MM.1S (cell line): ENCODE measurements around the gene CDH4.

ENCODE experiments used
- DNase-seq: peaks from one replicate; pipeline ENCODE4 v3.0.0-alpha.2; 2015
- H2AFZ ChIP-seq: fragments of 300-600 bp; sonication (generic); 2 replicates; pipeline ENCODE4 v1.6.0; 2016; ENCODE audit warnings: antibody characterized with exemption, low read length
- H3F3A ChIP-seq: fragments of 300-600 bp; sonication (generic); 2 replicates; pipeline ENCODE4 v1.6.1; 2016; ENCODE audit warnings: mild to moderate bottlenecking, antibody characterized with exemption, low read length, moderate library complexity, mixed read lengths; ENCODE audit not compliant: insufficient read depth
- H3K27ac ChIP-seq: fragments of 300-600 bp; sonication (generic); 2 replicates; pipeline ENCODE4 v1.5.1; 2016; ENCODE audit warnings: mild to moderate bottlenecking, low read length
- H3K27me3 ChIP-seq: fragments of 300-600 bp; sonication (generic); replicated peaks from 2 replicates; pipeline ENCODE4 v1.6.0; 2016; ENCODE audit warnings: low read length; ENCODE audit not compliant: insufficient read depth
- H3K36me3 ChIP-seq: fragments of 300-600 bp; sonication (generic); replicated peaks from 2 replicates; pipeline ENCODE4 v1.6.1; 2016; ENCODE audit warnings: mild to moderate bottlenecking, low read length, mixed read lengths; ENCODE audit not compliant: insufficient read depth
- H3K4me1 ChIP-seq: fragments of 300-600 bp; sonication (generic); 2 replicates; pipeline ENCODE4 v1.6.1; 2016; ENCODE audit warnings: low read length, mixed read lengths
- H3K4me2 ChIP-seq: fragments of 300-600 bp; sonication (generic); 2 replicates; pipeline ENCODE4 v1.6.0; 2016; ENCODE audit warnings: low read depth, low read length
- H3K4me3 ChIP-seq: fragments of 300-600 bp; sonication (generic); 2 replicates; pipeline ENCODE4 v1.5.1; 2016; ENCODE audit warnings: low read length, mixed read lengths
- H3K79me2 ChIP-seq: fragments of 300-600 bp; sonication (generic); 2 replicates; pipeline ENCODE4 v1.6.1; 2016; ENCODE audit warnings: mixed run types, low read length, mixed read lengths
- H3K9ac ChIP-seq: fragments of 300-600 bp; sonication (generic); 2 replicates; pipeline ENCODE4 v1.6.1; 2016; ENCODE audit warnings: low read length, mixed read lengths
- H3K9me2 ChIP-seq: fragments of 300-600 bp; sonication (generic); replicated peaks from 2 replicates; pipeline ENCODE4 v1.6.1; 2016; ENCODE audit warnings: mild to moderate bottlenecking, low read length, mixed read lengths; ENCODE audit not compliant: insufficient read depth
- H3K9me3 ChIP-seq: fragments of 300-600 bp; sonication (generic); replicated peaks from 2 replicates; pipeline ENCODE4 v1.6.1; 2016; ENCODE audit warnings: mild to moderate bottlenecking, low read length, mixed read lengths; ENCODE audit not compliant: insufficient read depth
- H4K20me1 ChIP-seq: fragments of 300-600 bp; sonication (generic); 2 replicates; pipeline ENCODE4 v1.6.1; 2016; ENCODE audit warnings: mild to moderate bottlenecking, low read length, moderate library complexity, mixed read lengths; ENCODE audit not compliant: insufficient read depth
- EZH2 ChIP-seq: fragments of 300-600 bp; sonication (generic); optimal IDR thresholded peaks from 2 replicates; pipeline ENCODE3; 2017; ENCODE audit warnings: low read depth, mild to moderate bottlenecking, antibody characterized with exemption, low read length, mixed read lengths
- EZH2phosphoT487 ChIP-seq: fragments of 300-600 bp; sonication (generic); IDR thresholded peaks from 2 replicates; pipeline ENCODE4 v1.6.1; 2018; ENCODE audit warnings: antibody characterized with exemption, low read length
- TF ChIP-seq, protein P1 (sequence below): fragments of 300-600 bp; sonication (generic); IDR thresholded peaks from 2 replicates; pipeline ENCODE4 v1.5.1; 2016; ENCODE audit warnings: antibody characterized with exemption, low read length, mixed read lengths

Gene CDH4

DNA sequence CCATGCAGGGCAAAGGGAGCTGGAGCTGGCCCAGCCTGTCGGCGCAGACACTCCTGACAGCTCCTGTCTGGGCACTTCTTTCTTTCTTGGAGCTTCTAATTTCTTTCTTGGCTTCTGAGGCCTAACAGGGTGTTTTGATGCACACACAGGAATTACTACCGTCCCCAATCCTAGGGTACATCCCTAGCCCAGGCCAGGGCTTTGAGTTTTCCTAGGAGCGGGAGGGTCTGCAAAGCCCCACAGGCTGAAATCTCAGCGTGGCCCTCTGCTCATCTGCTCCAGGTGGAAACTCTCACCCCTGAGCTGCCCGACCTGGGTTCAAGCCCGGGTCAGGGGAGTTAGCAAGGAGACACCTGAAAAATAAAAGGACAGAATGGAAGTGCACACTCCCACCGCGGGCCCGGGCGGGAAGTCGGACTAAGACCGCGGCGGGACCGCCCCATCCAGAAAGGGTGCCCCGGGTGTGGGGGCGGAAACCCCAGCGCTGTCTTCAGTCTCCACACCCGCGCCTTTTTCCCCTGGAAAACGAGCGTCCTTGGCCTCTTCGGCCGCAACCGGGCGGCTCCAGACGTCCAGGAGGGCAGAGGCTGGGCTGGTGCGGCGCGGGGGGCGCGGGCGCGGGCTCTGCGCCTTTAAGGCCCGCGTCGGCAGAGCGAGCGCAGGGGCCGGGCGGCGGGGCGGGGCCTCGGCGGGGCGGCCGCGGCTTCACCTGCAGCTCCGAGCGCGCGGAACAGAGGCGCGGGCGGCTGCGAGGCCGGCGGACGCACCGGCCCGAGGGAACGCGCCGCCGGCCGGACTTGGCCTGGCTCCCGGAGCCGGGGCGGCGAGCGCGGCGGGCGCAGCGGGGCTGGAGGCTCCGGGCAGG lies at the start of gene CDH4:
CDH4 (plus strand) TSS at position 733 of the 865 bp plus-strand sequence.
- no peaks in the 10 kb centered on the region for H4K20me1 ChIP-seq
- H2AFZ ChIP-seq, result no peak within 1 kb of the TSS
- no peaks in the 10 kb centered on the region for H3K9me3 ChIP-seq
- H3K4me1 ChIP-seq, result no peaks in the 10 kb centered on the region
- H3K4me3 ChIP-seq, result no peak within 1 kb of the TSS
- H3K36me3 ChIP-seq, result no peaks in the 10 kb centered on the region
- TF ChIP-seq, protein P1, sequence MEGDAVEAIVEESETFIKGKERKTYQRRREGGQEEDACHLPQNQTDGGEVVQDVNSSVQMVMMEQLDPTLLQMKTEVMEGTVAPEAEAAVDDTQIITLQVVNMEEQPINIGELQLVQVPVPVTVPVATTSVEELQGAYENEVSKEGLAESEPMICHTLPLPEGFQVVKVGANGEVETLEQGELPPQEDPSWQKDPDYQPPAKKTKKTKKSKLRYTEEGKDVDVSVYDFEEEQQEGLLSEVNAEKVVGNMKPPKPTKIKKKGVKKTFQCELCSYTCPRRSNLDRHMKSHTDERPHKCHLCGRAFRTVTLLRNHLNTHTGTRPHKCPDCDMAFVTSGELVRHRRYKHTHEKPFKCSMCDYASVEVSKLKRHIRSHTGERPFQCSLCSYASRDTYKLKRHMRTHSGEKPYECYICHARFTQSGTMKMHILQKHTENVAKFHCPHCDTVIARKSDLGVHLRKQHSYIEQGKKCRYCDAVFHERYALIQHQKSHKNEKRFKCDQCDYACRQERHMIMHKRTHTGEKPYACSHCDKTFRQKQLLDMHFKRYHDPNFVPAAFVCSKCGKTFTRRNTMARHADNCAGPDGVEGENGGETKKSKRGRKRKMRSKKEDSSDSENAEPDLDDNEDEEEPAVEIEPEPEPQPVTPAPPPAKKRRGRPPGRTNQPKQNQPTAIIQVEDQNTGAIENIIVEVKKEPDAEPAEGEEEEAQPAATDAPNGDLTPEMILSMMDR, result no peak
- TF ChIP-seq EZH2phosphoT487 (no peak), EZH2 (no peak)
- no peak within 1 kb of the TSS for H3K9ac ChIP-seq
- no peak within 1 kb of the TSS for H3K4me2 ChIP-seq
- no peaks in the 10 kb centered on the region for H3F3A ChIP-seq
- no peak for DNase-seq
- H3K79me2 ChIP-seq, result no peaks in the 10 kb centered on the region
- no peak within 1 kb of the TSS for H3K27ac ChIP-seq
- no peaks in the 10 kb centered on the region for H3K9me2 ChIP-seq
- peaks cover 64% of the 10 kb centered on the region for H3K27me3 ChIP-seq

DNA sequence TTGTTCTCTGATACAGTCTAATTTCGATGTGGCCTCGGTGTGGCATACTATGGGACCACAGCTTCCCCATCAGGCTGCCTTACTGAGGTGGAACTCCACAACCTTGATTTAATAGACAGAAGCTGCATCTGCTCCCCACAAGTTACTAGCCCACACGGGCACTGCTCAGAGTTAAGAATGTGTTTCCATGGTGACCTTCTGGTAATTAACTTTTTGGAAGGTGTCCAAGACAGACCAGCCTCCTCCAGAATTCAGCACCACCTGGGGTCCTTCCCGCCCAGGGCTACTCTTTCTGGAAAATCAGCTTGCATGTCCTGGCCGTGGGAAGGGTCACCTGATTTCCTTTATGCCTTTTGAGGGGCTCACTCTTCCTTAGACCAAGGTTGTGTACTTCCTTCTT lies 48.7 kb upstream of the CDH4 start:
- no peaks in the 10 kb centered on the region for H4K20me1 ChIP-seq
- H3K4me1 ChIP-seq, result no peaks in the 10 kb centered on the region
- H3K9ac ChIP-seq, result no peak overlapping the region
- H3K79me2 ChIP-seq, result no peaks in the 10 kb centered on the region
- TF ChIP-seq EZH2phosphoT487, result no peak
- TF ChIP-seq, protein P1, result no peak
- no peak for TF ChIP-seq EZH2
- DNase-seq, result no peak
- no peak overlapping the region for H3K4me2 ChIP-seq
- H3K27me3 ChIP-seq, result peaks cover 4% of the 10 kb centered on the region; the same call in 1 of the 2 replicates
- H3K4me3 ChIP-seq, result no peak overlapping the region
- H3K36me3 ChIP-seq, result no peaks in the 10 kb centered on the region
- no peaks in the 10 kb centered on the region for H3F3A ChIP-seq
- no peaks in the 10 kb centered on the region for H3K9me2 ChIP-seq
- no peak overlapping the region for H3K27ac ChIP-seq
- H3K9me3 ChIP-seq, result no peaks in the 10 kb centered on the region
- no peak overlapping the region for H2AFZ ChIP-seq

DNA sequence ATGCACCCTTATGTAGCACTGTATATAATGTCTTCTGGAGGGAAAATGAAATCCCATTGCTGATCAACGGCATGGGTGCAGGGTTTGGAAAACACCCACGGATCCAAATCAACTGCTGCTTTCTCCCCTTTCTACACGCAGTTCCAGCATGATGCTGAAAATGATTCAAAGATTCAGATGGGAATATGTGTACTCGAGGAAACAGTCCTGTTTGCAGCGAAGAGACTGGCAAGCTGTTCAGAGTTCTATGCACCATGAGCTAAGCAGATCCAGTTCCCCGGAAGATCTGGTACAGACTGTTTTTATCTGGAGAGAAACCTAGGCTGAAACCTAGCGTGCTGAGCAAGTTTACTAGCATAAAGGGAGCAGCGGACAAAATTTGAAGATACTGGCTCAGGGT lies 47.9 kb upstream of the CDH4 start:
- no peaks in the 10 kb centered on the region for H4K20me1 ChIP-seq
- no peak for DNase-seq
- H3K4me3 ChIP-seq, result no peak overlapping the region
- H3K4me1 ChIP-seq, result no peaks in the 10 kb centered on the region
- H3K9me2 ChIP-seq, result no peaks in the 10 kb centered on the region
- TF ChIP-seq EZH2, result no peak
- TF ChIP-seq EZH2phosphoT487, result no peak
- TF ChIP-seq, protein P1, result no peak
- H3K4me2 ChIP-seq, result no peak overlapping the region
- H3K9ac ChIP-seq, result no peak overlapping the region
- H3K9me3 ChIP-seq, result no peaks in the 10 kb centered on the region
- H2AFZ ChIP-seq, result no peak overlapping the region
- no peak overlapping the region for H3K27ac ChIP-seq
- peaks cover 4% of the 10 kb centered on the region for H3K27me3 ChIP-seq
- H3F3A ChIP-seq, result no peaks in the 10 kb centered on the region
- no peaks in the 10 kb centered on the region for H3K79me2 ChIP-seq
- H3K36me3 ChIP-seq, result no peaks in the 10 kb centered on the region
